PC-9 (cell line): ENCODE results near the gene EMILIN1.

Experiments used
- CTCF ChIP-seq: fragments of 200-600 bp; sonication (generic); conservative IDR thresholded peaks from 2 replicates; pipeline ENCODE4 v1.6.1; 2017; ENCODE audit warnings: mixed run types, antibody characterized with exemption, mild to moderate bottlenecking, moderate library complexity
- EZH2 ChIP-seq: fragments of 200-600 bp; sonication (generic); IDR thresholded peaks from 2 replicates; pipeline ENCODE4 v1.8.0; 2017; ENCODE audit warnings: antibody characterized with exemption, low read depth

GRCh38 chr2:27095745-27096651 is 17.6 kb downstream of the EMILIN1 start:
- no peak for TF ChIP-seq CTCF
- no peak for TF ChIP-seq EZH2
